H9 (cell line): ENCODE results near the gene GPC1. TPM values are rescaled to one million over a fixed set of nuclear protein-coding genes. Genes with fewer than 3 reads are reported as not detected.

ENCODE experiments used
- DNase-seq: peaks from one replicate; pipeline ENCODE4 v3.0.0-alpha.2; 2017
- H2AFZ ChIP-seq: one replicate; pipeline ENCODE4 v1.6.1; 2013; ENCODE audit warnings: mild to moderate bottlenecking, low read length, control low read depth, moderate library complexity
- H2AK5ac ChIP-seq: 2 replicates; pipeline ENCODE4 v1.6.1; 2013; ENCODE audit warnings: low read length, control low read depth, mixed read lengths; ENCODE audit not compliant: insufficient read length
- H2BK120ac ChIP-seq: one replicate; pipeline ENCODE4 v1.6.1; 2013; ENCODE audit warnings: low read depth, mild to moderate bottlenecking, low read length, control low read depth, inconsistent platforms; ENCODE audit not compliant: poor library complexity, severe bottlenecking
- H2BK12ac ChIP-seq: 2 replicates; pipeline ENCODE4 v1.6.1; 2013; ENCODE audit warnings: low read length, control low read depth, mixed read lengths, low read depth; ENCODE audit not compliant: insufficient read length
- H2BK15ac ChIP-seq: 2 replicates; pipeline ENCODE4 v1.6.1; 2013; ENCODE audit warnings: low read depth, low read length, control low read depth
- H2BK20ac ChIP-seq: one replicate; pipeline ENCODE4 v1.6.1; 2013; ENCODE audit warnings: low read depth, mild to moderate bottlenecking, low read length, control low read depth, inconsistent platforms; ENCODE audit not compliant: poor library complexity, severe bottlenecking
- H2BK5ac ChIP-seq: 2 replicates; pipeline ENCODE4 v1.6.1; 2013; ENCODE audit warnings: low read length, control low read depth, mixed read lengths; ENCODE audit not compliant: insufficient read length
- H3K14ac ChIP-seq: 2 replicates; pipeline ENCODE4 v1.6.1; 2013; ENCODE audit warnings: low read length, control low read depth; ENCODE audit not compliant: insufficient read depth
- H3K18ac ChIP-seq: 2 replicates; pipeline ENCODE4 v1.6.1; 2013; ENCODE audit warnings: low read depth, mild to moderate bottlenecking, mixed read lengths, low read length, control low read depth; ENCODE audit not compliant: insufficient read length
- H3K23ac ChIP-seq: 2 replicates; pipeline ENCODE4 v1.6.1; 2013; ENCODE audit warnings: low read length, control low read depth, mixed read lengths, low read depth; ENCODE audit not compliant: insufficient read length
- H3K23me2 ChIP-seq: 2 replicates; pipeline ENCODE4 v1.6.1; 2013; ENCODE audit warnings: low read depth, mild to moderate bottlenecking, mixed read lengths, low read length, control low read depth; ENCODE audit not compliant: insufficient read length, poor library complexity, severe bottlenecking
- H3K27ac ChIP-seq: 2 replicates; pipeline ENCODE4 v1.5.1; 2013; ENCODE audit warnings: low read length, control low read depth, mixed read lengths, low read depth; ENCODE audit not compliant: insufficient read length
- H3K27me3 ChIP-seq: 2 replicates; pipeline ENCODE4 v1.6.1; 2013; ENCODE audit warnings: low read length, control low read depth, inconsistent platforms; ENCODE audit not compliant: insufficient read depth
- H3K4ac ChIP-seq: 2 replicates; pipeline ENCODE4 v1.6.1; 2013; ENCODE audit warnings: low read depth, mild to moderate bottlenecking, control low read depth, inconsistent platforms, low read length, moderate library complexity
- H3K4me1 ChIP-seq: 2 replicates; pipeline ENCODE4 v1.6.1; 2013; ENCODE audit warnings: low read length, control low read depth, inconsistent platforms; ENCODE audit not compliant: insufficient read depth
- H3K4me2 ChIP-seq: 2 replicates; pipeline ENCODE4 v1.6.1; 2013; ENCODE audit warnings: low read length, control low read depth, mixed read lengths; ENCODE audit not compliant: insufficient read length, insufficient read depth
- H3K56ac ChIP-seq: 2 replicates; pipeline ENCODE4 v1.6.1; 2013; ENCODE audit warnings: low read depth, mild to moderate bottlenecking, mixed read lengths, low read length, control low read depth; ENCODE audit not compliant: insufficient read length
- H3K79me1 ChIP-seq: 2 replicates; pipeline ENCODE4 v1.6.1; 2013; ENCODE audit warnings: low read depth, mild to moderate bottlenecking, moderate library complexity, low read length, control low read depth, inconsistent platforms; ENCODE audit not compliant: insufficient read depth, poor library complexity, severe bottlenecking
- H3K79me2 ChIP-seq: 2 replicates; pipeline ENCODE4 v1.6.1; 2013; ENCODE audit warnings: low read length, control low read depth, inconsistent platforms; ENCODE audit not compliant: insufficient read depth
- H3K9ac ChIP-seq: 2 replicates; pipeline ENCODE4 v1.6.1; 2013; ENCODE audit warnings: low read length, control low read depth, mixed read lengths; ENCODE audit not compliant: insufficient read length; ENCODE audit errors: extremely low read depth
- H3K9me3 ChIP-seq: one replicate; pipeline ENCODE4 v1.6.1; 2013; ENCODE audit warnings: low read depth, low read length, inconsistent platforms; ENCODE audit not compliant: control insufficient read depth
- H3T11ph ChIP-seq: one replicate; pipeline ENCODE4 v1.6.1; 2013; ENCODE audit warnings: mild to moderate bottlenecking, low read length, control low read depth, inconsistent platforms
- H4K20me1 ChIP-seq: one replicate; pipeline ENCODE4 v1.6.1; 2013; ENCODE audit not compliant: control insufficient read depth, insufficient read length, insufficient read depth
- H4K5ac ChIP-seq: 2 replicates; pipeline ENCODE4 v1.6.1; 2013; ENCODE audit warnings: low read depth, mild to moderate bottlenecking, mixed read lengths, low read length, control low read depth; ENCODE audit not compliant: insufficient read length
- H4K8ac ChIP-seq: replicated peaks from 2 replicates; pipeline ENCODE4 v1.6.1; 2013; ENCODE audit warnings: low read length, control low read depth, mixed read lengths, low read depth; ENCODE audit not compliant: insufficient read length
- H4K91ac ChIP-seq: 2 replicates; pipeline ENCODE4 v1.6.1; 2013; ENCODE audit warnings: low read depth, mild to moderate bottlenecking, moderate library complexity, mixed read lengths, low read length, control low read depth; ENCODE audit not compliant: insufficient read length
- H3K27ac Mint-ChIP-seq, 3 experiments: 2 replicates in 2 of 3; 3 replicates in 1 of 3; pipeline ENCODE4 v1.8.0; 2020 to 2021; ENCODE audit warnings: mixed read lengths in 3 of 3, mild to moderate bottlenecking in 1 of 3, moderate library complexity in 1 of 3
- H3K27me3 Mint-ChIP-seq: 2 replicates; pipeline ENCODE4 v1.8.0; 2021; ENCODE audit warnings: low read depth, mild to moderate bottlenecking, moderate library complexity, mixed read lengths
- H3K36me3 Mint-ChIP-seq, 3 experiments: 2 replicates in 2 of 3; 3 replicates in 1 of 3; pipeline ENCODE4 v1.8.0; 2020 to 2021; ENCODE audit warnings: low read depth in 3 of 3, mixed read lengths in 3 of 3; ENCODE audit not compliant: insufficient read depth in 1 of 3
- H3K4me1 Mint-ChIP-seq, 2 experiments: 2 replicates each; pipeline ENCODE4 v1.8.0; 2020; ENCODE audit warnings: mixed read lengths in 2 of 2
- H3K4me3 Mint-ChIP-seq, 2 experiments: 2 replicates in 1 of 2; 3 replicates in 1 of 2; pipeline ENCODE4 v1.8.0; 2020 to 2021; ENCODE audit warnings: mild to moderate bottlenecking in 2 of 2, mixed read lengths in 2 of 2, moderate library complexity in 1 of 2
- H3K9me3 Mint-ChIP-seq, 2 experiments: 2 replicates in 1 of 2; 3 replicates in 1 of 2; pipeline ENCODE4 v1.8.0; 2020; ENCODE audit warnings: mild to moderate bottlenecking in 2 of 2, mixed read lengths in 2 of 2, moderate library complexity in 1 of 2
- WGBS: extraction: QIAGEN DNeasy Blood & Tissue Kit; methylation state at CpG from one replicate; pipeline ENCODE4 v1.1.7; 2013; ENCODE audit warnings: missing lambda C conversion rate, low lambda C conversion rate, mixed read lengths; ENCODE audit not compliant: insufficient read length; ENCODE audit errors: extremely low coverage; 5-methylcytosine and 5-hydroxymethylcytosine counted together
- total RNA-seq: library from RNA; stranded (reverse); gene quantifications from 2 replicates; pipeline ENCODE4 v1.2.1, GENCODE V29; 2021
- TF ChIP-seq, protein P1 (sequence below): fragments of 200-600 bp; sonication (generic); conservative IDR thresholded peaks from 3 replicates; pipeline ENCODE4 v1.8.0; 2021; ENCODE audit warnings: antibody characterized with exemption, mild to moderate bottlenecking

Gene GPC1
- total RNA-seq, 1 experiment from 2014 or later, result 39.4 TPM

DNA sequence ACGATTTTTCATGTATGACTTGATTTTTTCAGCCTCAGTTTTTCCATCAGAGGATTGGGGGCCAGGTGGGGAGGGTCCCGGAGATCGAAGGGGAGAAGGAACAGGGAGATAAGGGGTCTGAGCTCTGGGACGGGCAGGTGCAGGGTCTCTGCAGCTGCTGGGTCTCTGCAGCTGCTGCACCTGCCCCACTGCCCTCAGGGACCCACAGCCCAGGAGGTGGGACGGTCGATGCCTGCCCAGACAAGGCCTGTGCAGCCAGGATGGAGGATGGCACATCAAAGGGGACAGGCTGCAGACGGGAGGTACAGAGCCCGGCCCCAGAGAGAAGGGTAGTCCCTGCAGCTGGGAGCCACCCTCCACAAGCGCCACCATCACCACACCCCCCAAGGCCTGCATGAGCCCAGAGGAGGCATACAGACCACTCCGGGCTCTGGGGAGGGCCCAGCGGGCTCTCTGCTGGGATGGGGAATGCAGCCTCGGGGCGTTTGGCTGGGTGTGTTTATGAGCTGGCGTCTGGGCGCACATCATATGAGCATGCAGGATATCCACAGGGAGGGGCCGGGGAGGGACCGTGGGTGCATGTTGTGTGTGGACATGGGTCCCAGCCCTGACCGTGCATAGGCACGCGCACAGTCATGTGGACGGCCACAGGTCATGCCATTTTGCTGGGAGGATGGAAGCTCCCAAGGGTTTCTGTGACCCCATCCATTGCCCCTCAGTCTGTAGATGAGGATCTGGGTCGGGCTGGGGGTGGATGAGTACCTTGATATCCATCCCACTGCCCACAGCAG is 34.9 kb upstream of the GPC1 start:
- no peaks in the 10 kb centered on the region for H4K20me1 ChIP-seq
- H2BK120ac ChIP-seq, result no peak overlapping the region
- no CpG with 5 or more reads among the region's 22 CpGs for WGBS
- H2BK15ac ChIP-seq, result no peak overlapping the region
- no peaks in the 10 kb centered on the region for H3K79me2 ChIP-seq
- no peak overlapping the region for H3K23ac ChIP-seq
- no peaks in the 10 kb centered on the region for H3K23me2 ChIP-seq
- no peaks in the 10 kb centered on the region for H3K79me1 ChIP-seq
- Mint-ChIP-seq H3K4me1 (peaks cover 7% of the 10 kb centered on the region in 2 experiments), H3K36me3 (no peaks in the 10 kb centered on the region), H3K27me3 (peaks cover 2% of the 10 kb centered on the region), H3K4me3 (no peak overlapping the region), H3K27ac (no peak overlapping the region), H3K9me3 (no peaks in the 10 kb centered on the region)
- no peak overlapping the region for H3K27ac ChIP-seq
- H2AFZ ChIP-seq, result no peak overlapping the region
- H4K5ac ChIP-seq, result no peak overlapping the region
- H3K9ac ChIP-seq, result no peak overlapping the region
- no peak overlapping the region for H2AK5ac ChIP-seq
- H2BK20ac ChIP-seq, result no peak overlapping the region
- no peak overlapping the region for H2BK5ac ChIP-seq
- no peak overlapping the region for H3K18ac ChIP-seq
- no peak overlapping the region for H3K14ac ChIP-seq
- H3K4ac ChIP-seq, result no peak overlapping the region
- H2BK12ac ChIP-seq, result no peak overlapping the region
- H3K4me1 ChIP-seq, result no peaks in the 10 kb centered on the region
- no peaks in the 10 kb centered on the region for H3K27me3 ChIP-seq
- H3K4me2 ChIP-seq, result no peak overlapping the region
- no peak overlapping the region for H3T11ph ChIP-seq
- no peak overlapping the region for H3K56ac ChIP-seq
- TF ChIP-seq, protein P1, sequence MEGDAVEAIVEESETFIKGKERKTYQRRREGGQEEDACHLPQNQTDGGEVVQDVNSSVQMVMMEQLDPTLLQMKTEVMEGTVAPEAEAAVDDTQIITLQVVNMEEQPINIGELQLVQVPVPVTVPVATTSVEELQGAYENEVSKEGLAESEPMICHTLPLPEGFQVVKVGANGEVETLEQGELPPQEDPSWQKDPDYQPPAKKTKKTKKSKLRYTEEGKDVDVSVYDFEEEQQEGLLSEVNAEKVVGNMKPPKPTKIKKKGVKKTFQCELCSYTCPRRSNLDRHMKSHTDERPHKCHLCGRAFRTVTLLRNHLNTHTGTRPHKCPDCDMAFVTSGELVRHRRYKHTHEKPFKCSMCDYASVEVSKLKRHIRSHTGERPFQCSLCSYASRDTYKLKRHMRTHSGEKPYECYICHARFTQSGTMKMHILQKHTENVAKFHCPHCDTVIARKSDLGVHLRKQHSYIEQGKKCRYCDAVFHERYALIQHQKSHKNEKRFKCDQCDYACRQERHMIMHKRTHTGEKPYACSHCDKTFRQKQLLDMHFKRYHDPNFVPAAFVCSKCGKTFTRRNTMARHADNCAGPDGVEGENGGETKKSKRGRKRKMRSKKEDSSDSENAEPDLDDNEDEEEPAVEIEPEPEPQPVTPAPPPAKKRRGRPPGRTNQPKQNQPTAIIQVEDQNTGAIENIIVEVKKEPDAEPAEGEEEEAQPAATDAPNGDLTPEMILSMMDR, result no peak
- no peak overlapping the region for H4K91ac ChIP-seq
- H3K9me3 ChIP-seq, result no peaks in the 10 kb centered on the region
- H4K8ac ChIP-seq, result no peak overlapping the region
- peak; percentile 24 for DNase-seq
